GM20000 (cell line): ENCODE data around the gene IL1R2.

Experiments used
- DNase-seq: peaks from one replicate; pipeline ENCODE4 v3.0.0; 2012; ENCODE audit warnings: low spot score
- TF ChIP-seq, protein P1 (sequence below): IDR thresholded peaks from 2 replicates; pipeline ENCODE4 v1.5.1; 2012; ENCODE audit warnings: mild to moderate bottlenecking, control low read depth; ENCODE audit errors: extremely low read depth, missing control alignments

The IL1R2 gene

DNA sequence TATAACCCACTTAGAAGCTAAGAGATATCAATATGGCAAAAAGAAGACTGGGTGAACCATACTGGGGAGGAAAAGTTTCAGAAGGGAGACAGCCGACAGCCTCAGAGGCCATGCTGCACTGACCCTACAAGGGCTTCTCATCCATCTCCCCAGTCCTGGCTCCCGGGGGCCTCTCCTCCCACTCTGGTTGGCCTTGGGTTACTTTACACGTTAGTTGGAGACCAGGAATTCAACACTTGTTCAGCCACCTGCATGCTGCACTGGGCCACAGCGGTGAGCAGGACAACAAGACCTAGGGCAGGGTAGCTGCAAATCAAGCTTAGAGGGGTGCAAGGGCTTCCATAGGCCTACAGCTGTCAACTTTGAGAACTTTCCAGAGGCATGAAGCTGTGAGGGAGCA is 28.6 kb upstream of the IL1R2 start:
- DNase-seq: no peak
- TF ChIP-seq, protein P1, sequence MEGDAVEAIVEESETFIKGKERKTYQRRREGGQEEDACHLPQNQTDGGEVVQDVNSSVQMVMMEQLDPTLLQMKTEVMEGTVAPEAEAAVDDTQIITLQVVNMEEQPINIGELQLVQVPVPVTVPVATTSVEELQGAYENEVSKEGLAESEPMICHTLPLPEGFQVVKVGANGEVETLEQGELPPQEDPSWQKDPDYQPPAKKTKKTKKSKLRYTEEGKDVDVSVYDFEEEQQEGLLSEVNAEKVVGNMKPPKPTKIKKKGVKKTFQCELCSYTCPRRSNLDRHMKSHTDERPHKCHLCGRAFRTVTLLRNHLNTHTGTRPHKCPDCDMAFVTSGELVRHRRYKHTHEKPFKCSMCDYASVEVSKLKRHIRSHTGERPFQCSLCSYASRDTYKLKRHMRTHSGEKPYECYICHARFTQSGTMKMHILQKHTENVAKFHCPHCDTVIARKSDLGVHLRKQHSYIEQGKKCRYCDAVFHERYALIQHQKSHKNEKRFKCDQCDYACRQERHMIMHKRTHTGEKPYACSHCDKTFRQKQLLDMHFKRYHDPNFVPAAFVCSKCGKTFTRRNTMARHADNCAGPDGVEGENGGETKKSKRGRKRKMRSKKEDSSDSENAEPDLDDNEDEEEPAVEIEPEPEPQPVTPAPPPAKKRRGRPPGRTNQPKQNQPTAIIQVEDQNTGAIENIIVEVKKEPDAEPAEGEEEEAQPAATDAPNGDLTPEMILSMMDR: no peak

DNA sequence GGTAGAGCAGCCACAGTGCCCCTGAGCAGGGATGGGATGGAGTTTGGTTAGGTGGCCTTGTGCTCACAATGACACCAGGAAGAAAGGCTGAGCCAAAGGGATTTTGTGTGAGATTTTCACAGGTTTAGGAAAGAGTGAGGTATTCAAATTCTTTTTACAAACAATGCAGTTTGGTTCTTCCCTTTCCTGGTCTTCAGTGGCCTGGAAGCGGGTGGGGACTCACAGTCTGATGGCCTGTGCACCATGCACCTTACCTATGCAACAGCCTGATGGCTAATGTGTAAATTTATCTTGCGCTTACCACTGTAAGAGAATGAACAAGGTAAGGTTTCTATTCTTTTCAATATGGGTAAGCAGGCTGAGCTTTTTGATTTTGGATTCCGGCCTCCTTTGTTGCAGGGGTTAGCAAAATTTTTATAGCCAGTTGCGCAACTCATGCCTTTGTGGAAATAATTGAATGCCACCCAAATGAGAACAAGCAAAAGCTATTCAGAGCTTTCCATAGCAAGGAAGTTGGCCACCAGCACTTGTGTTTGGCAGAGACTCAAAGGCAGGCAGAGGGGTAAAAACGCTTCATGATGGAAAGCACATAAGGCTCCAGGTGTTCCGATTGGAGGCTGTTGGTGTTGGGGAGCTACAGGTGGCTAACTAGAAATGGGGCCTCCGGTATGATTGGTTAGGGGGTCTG is 23.8 kb upstream of the IL1R2 start:
- DNase-seq: no peak
- TF ChIP-seq, protein P1: no peak

DNA sequence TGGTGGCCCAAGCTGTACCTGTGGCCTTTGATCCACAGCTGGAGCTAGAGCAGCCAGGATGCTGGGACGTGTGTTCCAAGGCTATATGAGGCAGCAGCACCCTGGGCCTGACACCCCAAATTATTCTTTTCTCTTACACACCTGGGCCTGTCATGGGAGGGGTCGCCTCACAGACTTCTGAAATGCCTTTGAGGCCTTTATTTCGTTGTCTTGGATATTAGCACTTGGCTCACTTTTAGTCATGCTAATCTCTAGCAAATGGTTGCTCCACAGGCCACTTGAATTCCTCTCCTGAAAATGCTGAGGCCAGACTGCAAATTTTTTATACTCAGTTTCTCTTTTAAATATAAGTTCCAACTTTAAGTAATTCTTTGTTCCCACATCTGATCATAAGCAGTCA is 22.0 kb upstream of the IL1R2 start:
- TF ChIP-seq, protein P1: no peak
- no peak for DNase-seq

DNA sequence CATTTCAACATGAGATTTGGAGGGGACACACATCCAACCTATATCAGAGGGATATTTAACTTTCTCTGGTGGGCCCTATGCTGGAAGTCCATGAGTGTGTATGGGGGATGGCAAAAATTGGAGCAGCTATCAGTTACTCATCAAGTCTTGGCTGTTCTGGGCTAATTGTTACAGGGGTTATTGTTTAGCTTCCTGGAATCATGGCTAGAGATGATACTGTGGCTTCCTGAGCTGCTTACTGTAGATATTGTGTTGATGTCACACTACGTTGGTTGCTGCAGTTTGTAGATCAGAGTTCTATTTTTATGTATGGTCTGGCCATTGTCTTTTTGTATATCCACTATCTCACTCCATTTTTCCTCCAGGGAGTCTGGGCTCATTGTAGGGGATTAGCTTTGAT is 20.9 kb upstream of the IL1R2 start:
- TF ChIP-seq, protein P1: no peak
- DNase-seq: no peak

DNA sequence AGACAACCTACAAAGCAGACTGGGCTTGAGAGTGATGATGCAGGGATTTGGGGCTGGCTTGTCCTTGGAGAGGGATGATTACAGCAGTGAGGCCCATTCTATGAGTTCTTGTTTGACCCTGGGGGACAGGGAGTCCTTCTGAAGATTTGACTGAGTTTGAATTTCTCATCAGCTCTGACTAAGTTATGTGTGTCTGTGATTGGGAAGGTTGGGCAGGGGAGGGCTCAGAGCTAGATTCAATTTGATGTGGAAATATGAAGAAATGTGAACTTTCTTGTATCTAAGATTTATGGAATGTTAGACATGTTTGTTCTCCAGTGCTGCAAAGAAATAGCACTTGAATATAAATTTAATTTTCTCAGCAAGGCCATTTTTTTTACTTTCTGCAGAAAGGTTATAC is 19.9 kb upstream of the IL1R2 start:
- DNase-seq: no peak
- TF ChIP-seq, protein P1: no peak

DNA sequence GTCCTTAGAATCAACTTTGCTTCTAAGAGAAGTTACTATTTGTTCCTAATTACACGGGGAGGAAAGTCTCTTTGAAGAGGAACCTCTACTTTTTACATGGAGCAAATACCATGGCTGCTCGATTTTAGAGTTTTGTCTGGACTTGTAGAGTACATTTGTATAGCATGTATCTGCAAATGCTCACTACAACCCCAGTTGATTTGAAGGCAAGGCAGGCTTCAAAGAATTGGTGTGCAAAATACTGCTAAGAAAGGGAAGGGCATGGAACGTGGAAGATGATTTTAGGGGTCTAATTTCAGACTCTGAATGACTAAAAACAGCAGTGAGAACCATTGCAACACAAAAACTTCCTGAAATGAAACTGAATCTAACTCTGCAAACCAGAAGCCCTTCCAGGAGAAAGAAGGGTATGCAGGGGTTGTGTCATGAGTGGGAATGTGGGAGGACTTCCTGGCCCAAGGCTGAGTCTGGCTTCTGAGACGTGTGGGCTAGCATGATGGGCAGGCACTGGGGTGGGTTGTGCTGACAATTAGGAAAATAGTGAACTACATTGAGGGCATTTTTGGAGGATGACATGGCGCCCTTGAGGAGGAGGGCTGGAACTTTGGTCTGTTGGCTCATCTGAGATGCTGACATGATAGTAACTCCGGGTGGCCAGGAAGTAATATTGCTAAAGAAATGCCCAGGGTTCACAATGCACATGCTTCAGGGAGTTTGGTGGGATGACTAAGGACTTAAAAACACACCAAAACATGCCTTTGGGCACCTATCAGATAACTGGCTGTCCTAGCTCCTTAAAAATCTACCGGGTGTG is 18.9 kb upstream of the IL1R2 start:
- no peak for DNase-seq

DNA sequence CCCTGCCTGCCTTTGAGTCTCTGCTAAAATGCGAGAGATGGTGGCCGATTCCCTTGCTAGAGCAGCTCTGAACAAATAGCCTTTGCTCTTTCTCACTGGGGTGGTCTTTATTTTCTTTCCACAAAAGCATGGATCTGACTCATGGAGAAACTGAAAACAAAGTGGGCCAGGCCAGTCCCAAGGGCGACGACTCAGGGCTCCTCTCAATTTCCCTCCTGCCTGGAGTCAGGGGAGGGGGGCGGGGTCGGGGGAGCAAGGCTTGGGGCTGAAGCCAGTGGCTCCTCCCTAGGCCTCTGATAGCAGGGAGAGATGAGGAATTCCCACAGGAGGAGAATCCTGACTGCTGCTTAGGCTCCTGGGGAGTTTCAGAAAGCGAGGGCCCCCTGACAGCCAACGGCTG is 17.1 kb upstream of the IL1R2 start:
- DNase-seq: no peak
- TF ChIP-seq, protein P1: no peak

More for the DNA sequence above, 18.9 kb upstream of the IL1R2 start:
- TF ChIP-seq, protein P1: no peak
